Neural crest cell (in vitro differentiated cells): ENCODE results near the gene SNX4. TPM values are rescaled to one million over a fixed set of nuclear protein-coding genes. Genes with fewer than 3 reads are reported as not detected.

Experiments used
- DNase-seq: peaks from one replicate; pipeline ENCODE4 v3.0.0; 2021; ENCODE audit warnings: low read depth, mixed read lengths, low spot score
- H3K27ac Mint-ChIP-seq: one replicate; pipeline ENCODE4 v1.8.0; 2021; ENCODE audit warnings: mild to moderate bottlenecking, mixed read lengths; ENCODE audit not compliant: unreplicated experiment
- H3K27me3 Mint-ChIP-seq: 2 replicates; pipeline ENCODE4 v1.8.0; 2021; ENCODE audit warnings: low read depth, mild to moderate bottlenecking, mixed read lengths
- H3K36me3 Mint-ChIP-seq: 2 replicates; pipeline ENCODE4 v1.8.0; 2021; ENCODE audit warnings: low read depth, mild to moderate bottlenecking, mixed read lengths
- H3K4me1 Mint-ChIP-seq: 2 replicates; pipeline ENCODE4 v1.8.0; 2021; ENCODE audit warnings: mixed read lengths
- H3K4me3 Mint-ChIP-seq: one replicate; pipeline ENCODE4 v1.8.0; 2021; ENCODE audit warnings: mild to moderate bottlenecking, mixed read lengths
- H3K9me3 Mint-ChIP-seq: 2 replicates; pipeline ENCODE4 v1.8.0; 2021; ENCODE audit warnings: mixed read lengths
- total RNA-seq: library from RNA; stranded (reverse); gene quantifications from 2 replicates; pipeline ENCODE4 v1.2.1, GENCODE V29; 2021
- TF ChIP-seq, protein P1 (sequence below): fragments of 200-600 bp; sonication (generic); conservative IDR thresholded peaks from 2 replicates; pipeline ENCODE4 v1.5.0; 2021; ENCODE audit warnings: antibody characterized with exemption, mild to moderate bottlenecking

SNX4 gene
- total RNA-seq, 1 donor from 2014 or later = 40.3 TPM

- H3K4me3 Mint-ChIP-seq = no peak overlapping the region
- H3K27me3 Mint-ChIP-seq = no peaks in the 10 kb centered on the region
- H3K36me3 Mint-ChIP-seq = peaks cover 8% of the 10 kb centered on the region
- no peaks in the 10 kb centered on the region for H3K9me3 Mint-ChIP-seq
- DNase-seq = no peak
- H3K27ac Mint-ChIP-seq = no peak overlapping the region
- peaks cover 18% of the 10 kb centered on the region for H3K4me1 Mint-ChIP-seq
- TF ChIP-seq, protein P1, sequence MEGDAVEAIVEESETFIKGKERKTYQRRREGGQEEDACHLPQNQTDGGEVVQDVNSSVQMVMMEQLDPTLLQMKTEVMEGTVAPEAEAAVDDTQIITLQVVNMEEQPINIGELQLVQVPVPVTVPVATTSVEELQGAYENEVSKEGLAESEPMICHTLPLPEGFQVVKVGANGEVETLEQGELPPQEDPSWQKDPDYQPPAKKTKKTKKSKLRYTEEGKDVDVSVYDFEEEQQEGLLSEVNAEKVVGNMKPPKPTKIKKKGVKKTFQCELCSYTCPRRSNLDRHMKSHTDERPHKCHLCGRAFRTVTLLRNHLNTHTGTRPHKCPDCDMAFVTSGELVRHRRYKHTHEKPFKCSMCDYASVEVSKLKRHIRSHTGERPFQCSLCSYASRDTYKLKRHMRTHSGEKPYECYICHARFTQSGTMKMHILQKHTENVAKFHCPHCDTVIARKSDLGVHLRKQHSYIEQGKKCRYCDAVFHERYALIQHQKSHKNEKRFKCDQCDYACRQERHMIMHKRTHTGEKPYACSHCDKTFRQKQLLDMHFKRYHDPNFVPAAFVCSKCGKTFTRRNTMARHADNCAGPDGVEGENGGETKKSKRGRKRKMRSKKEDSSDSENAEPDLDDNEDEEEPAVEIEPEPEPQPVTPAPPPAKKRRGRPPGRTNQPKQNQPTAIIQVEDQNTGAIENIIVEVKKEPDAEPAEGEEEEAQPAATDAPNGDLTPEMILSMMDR = no peak
These were observed 4.6 kb downstream of the SNX4 start for GRCh38 chr3:125515421-125515820.

GRCh38 chr3:125513490-125514115 is 6.4 kb downstream of the SNX4 start:
- Mint-ChIP-seq H3K27ac (no peak overlapping the region), H3K4me3 (peak overlapping the region; percentile 12), H3K36me3 (peaks cover 15% of the 10 kb centered on the region), H3K9me3 (peaks cover 2% of the 10 kb centered on the region), H3K27me3 (no peaks in the 10 kb centered on the region), H3K4me1 (peaks cover 5% of the 10 kb centered on the region)
- no peak for DNase-seq
- TF ChIP-seq, protein P1 = no peak

DNA sequence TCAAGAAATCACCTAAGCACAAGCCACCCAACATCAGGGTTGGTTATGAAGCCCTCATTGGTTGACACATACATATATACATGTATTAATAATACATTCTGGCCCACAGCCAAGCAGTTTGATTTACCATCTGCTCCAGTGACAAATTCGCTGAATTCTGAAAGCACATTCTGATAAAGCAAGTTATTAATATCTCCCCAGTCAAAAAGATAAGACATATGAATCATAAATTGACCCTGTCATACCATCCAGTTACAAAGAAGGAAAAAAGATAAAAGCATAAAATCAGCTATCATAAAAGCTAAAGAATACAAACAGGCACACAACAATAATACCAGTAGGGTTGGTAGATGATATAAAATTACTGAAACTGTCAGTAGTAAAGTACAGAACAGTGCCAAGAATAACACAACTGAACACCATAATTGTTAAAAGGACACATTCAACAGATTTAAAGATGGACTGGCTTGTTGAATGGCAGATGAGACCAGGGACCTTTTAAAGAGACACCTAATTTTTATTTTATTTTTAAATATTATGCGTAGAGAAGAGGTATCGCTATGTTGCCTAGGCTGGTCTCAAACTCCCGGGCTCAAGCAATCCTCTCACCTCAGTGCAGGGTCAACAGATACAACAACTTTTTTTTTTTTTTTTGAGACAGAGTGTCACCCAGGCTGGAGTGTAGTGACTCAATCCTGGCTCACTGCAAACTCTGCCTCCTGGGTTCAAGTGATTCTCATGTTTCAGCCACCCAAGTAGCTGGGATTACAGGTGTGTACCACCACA is 7.7 kb downstream of the SNX4 start:
- Mint-ChIP-seq H3K4me3 (no peak overlapping the region), H3K27ac (no peak overlapping the region), H3K27me3 (no peaks in the 10 kb centered on the region), H3K4me1 (peaks cover 3% of the 10 kb centered on the region), H3K9me3 (peaks cover 3% of the 10 kb centered on the region), H3K36me3 (peaks cover 23% of the 10 kb centered on the region)
- no peak for DNase-seq
- TF ChIP-seq, protein P1 = no peak

GRCh38 chr3:125511420-125512118 is 8.4 kb downstream of the SNX4 start:
- Mint-ChIP-seq H3K27ac (no peak overlapping the region), H3K4me3 (no peak overlapping the region), H3K9me3 (peaks cover 3% of the 10 kb centered on the region), H3K4me1 (no peaks in the 10 kb centered on the region), H3K36me3 (peaks cover 26% of the 10 kb centered on the region), H3K27me3 (no peaks in the 10 kb centered on the region)
- TF ChIP-seq, protein P1 = no peak
- DNase-seq = no peak

- H3K27me3 Mint-ChIP-seq = no peaks in the 10 kb centered on the region
These were observed 12.9 kb downstream of the SNX4 start for GRCh38 chr3:125507128-125507527.

More at GRCh38 chr3:125507128-125507527, 12.9 kb downstream of the SNX4 start:
- H3K4me3 Mint-ChIP-seq = no peak overlapping the region
- no peak for DNase-seq
- peaks cover 32% of the 10 kb centered on the region for H3K36me3 Mint-ChIP-seq
- H3K9me3 Mint-ChIP-seq = peaks cover 3% of the 10 kb centered on the region
- H3K4me1 Mint-ChIP-seq = no peaks in the 10 kb centered on the region
- TF ChIP-seq, protein P1 = no peak
- H3K27ac Mint-ChIP-seq = no peak overlapping the region
